ENCODE measurements around the gene ZYX. TPM values are rescaled to one million over a fixed set of nuclear protein-coding genes. Genes with fewer than 3 reads are reported as not detected.

The ZYX gene
- total RNA-seq, 1 experiment from 2014 or later, result 179 TPM

GRCh38 chr7:143415742-143416397, 34.7 kb downstream of the ZYX start (continued):
- TF ChIP-seq, protein P1, sequence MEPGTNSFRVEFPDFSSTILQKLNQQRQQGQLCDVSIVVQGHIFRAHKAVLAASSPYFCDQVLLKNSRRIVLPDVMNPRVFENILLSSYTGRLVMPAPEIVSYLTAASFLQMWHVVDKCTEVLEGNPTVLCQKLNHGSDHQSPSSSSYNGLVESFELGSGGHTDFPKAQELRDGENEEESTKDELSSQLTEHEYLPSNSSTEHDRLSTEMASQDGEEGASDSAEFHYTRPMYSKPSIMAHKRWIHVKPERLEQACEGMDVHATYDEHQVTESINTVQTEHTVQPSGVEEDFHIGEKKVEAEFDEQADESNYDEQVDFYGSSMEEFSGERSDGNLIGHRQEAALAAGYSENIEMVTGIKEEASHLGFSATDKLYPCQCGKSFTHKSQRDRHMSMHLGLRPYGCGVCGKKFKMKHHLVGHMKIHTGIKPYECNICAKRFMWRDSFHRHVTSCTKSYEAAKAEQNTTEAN (CRISPR knock-in tag; IDR thresholded peaks at IDR 0.05), result no peak
- TF ChIP-seq ZNF396 (CRISPR knock-in tag; IDR thresholded peaks at IDR 0.05; ENCODE audit: borderline replicate concordance) (no peak), ATF3 (CRISPR knock-in tag; conservative IDR thresholded peaks at IDR 0.05) (no peak), IRF2 (CRISPR knock-in tag; IDR thresholded peaks at IDR 0.05; ENCODE audit: borderline replicate concordance, low read depth) (no peak), NFYB (CRISPR knock-in tag; conservative IDR thresholded peaks at IDR 0.05; ENCODE audit: low read depth) (no peak)

DNA sequence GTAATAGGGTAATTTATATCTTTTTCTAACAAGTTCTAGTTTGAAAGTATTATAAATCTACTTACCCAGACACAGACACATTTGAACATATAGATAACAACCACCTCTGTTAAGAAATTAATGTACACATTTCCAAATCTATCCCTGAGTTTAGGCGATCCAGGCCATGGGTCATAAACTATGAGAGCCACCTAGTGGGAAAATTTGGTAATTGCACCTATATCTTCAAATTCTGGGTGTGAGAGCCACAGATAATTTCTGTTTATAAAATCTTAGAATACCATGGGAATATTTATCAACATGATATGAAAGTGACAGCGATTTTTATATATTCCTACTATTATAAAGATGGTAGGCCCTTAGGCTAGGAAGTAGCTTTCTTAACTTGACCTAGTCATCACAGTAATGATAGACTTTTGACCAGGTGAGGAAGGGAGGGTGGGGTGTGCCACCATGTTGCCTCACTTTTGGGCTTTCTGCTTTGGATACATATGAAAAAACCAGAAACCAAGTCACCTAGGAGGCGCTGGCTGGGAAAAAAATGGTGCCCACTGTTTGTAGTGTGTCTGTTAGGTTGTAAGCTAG, 35.5 kb downstream of the ZYX start:
- peaks cover 70% of the 10 kb centered on the region for H3K4me1 Mint-ChIP-seq
- H3K36me3 Mint-ChIP-seq, result peaks cover 29% of the 10 kb centered on the region
- no peak overlapping the region for H3K27ac Mint-ChIP-seq
- ChIA-PET CTCF (interaction anchor here (0.7 to 3.1 kb wide), 18 partner anchors 9 to 319 kb away, joined by 3 to 26 read pairs (median 4); partner anchors contain the start of gene EPHA1), POLR2A (interaction anchor here (0.6 to 1.0 kb wide), 3 partner anchors 9 to 108 kb away, joined by 3 to 4 read pairs (median 3); no protein-coding TSS in a partner anchor)
- peaks cover 16% of the 10 kb centered on the region for H3K9me3 Mint-ChIP-seq
- TF ChIP-seq, protein P2, sequence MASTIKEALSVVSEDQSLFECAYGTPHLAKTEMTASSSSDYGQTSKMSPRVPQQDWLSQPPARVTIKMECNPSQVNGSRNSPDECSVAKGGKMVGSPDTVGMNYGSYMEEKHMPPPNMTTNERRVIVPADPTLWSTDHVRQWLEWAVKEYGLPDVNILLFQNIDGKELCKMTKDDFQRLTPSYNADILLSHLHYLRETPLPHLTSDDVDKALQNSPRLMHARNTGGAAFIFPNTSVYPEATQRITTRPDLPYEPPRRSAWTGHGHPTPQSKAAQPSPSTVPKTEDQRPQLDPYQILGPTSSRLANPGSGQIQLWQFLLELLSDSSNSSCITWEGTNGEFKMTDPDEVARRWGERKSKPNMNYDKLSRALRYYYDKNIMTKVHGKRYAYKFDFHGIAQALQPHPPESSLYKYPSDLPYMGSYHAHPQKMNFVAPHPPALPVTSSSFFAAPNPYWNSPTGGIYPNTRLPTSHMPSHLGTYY (CRISPR knock-in tag; IDR thresholded peaks at IDR 0.05), result no peak
- TF ChIP-seq, protein P3, sequence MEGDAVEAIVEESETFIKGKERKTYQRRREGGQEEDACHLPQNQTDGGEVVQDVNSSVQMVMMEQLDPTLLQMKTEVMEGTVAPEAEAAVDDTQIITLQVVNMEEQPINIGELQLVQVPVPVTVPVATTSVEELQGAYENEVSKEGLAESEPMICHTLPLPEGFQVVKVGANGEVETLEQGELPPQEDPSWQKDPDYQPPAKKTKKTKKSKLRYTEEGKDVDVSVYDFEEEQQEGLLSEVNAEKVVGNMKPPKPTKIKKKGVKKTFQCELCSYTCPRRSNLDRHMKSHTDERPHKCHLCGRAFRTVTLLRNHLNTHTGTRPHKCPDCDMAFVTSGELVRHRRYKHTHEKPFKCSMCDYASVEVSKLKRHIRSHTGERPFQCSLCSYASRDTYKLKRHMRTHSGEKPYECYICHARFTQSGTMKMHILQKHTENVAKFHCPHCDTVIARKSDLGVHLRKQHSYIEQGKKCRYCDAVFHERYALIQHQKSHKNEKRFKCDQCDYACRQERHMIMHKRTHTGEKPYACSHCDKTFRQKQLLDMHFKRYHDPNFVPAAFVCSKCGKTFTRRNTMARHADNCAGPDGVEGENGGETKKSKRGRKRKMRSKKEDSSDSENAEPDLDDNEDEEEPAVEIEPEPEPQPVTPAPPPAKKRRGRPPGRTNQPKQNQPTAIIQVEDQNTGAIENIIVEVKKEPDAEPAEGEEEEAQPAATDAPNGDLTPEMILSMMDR (IDR thresholded peaks at IDR 0.05), result peak; percentile 51
- no peak for DNase-seq (ENCODE audit: low spot score)
- ATAC-seq, result no peak
- no peaks in the 10 kb centered on the region for H3K27me3 Mint-ChIP-seq (ENCODE audit: low read depth)
- H3K4me3 Mint-ChIP-seq, result no peak overlapping the region

- CTCF ChIA-PET, result interaction anchor here (0.6 to 3.1 kb wide), 16 partner anchors 10 to 1234 kb away, joined by 3 to 26 read pairs (median 4); partner anchors contain the start of gene EPHA1
- ATAC-seq, result peak; percentile 85
Measured at GRCh38 chr7:143417734-143418383, 36.7 kb downstream of the ZYX start.

More at GRCh38 chr7:143417734-143418383, 36.7 kb downstream of the ZYX start:
- peaks cover 24% of the 10 kb centered on the region for H3K9me3 Mint-ChIP-seq
- DNase-seq (ENCODE audit: low spot score), result no peak
- H3K36me3 Mint-ChIP-seq, result peaks cover 41% of the 10 kb centered on the region
- H3K27ac Mint-ChIP-seq, result peak overlapping the region; percentile 94
- H3K27me3 Mint-ChIP-seq (ENCODE audit: low read depth), result no peaks in the 10 kb centered on the region
- no peak for TF ChIP-seq ZNF671 (CRISPR knock-in tag; IDR thresholded peaks at IDR 0.05)
- TF ChIP-seq, protein P1 (CRISPR knock-in tag; IDR thresholded peaks at IDR 0.05), result no peak
- no peak for TF ChIP-seq ZNF317 (CRISPR knock-in tag; IDR thresholded peaks at IDR 0.05; ENCODE audit: borderline replicate concordance, low read depth)
- peaks cover 58% of the 10 kb centered on the region for H3K4me1 Mint-ChIP-seq
- H3K4me3 Mint-ChIP-seq, result no peak overlapping the region
- POLR2A ChIA-PET, result interaction anchor here (0.7 to 0.9 kb wide), 2 partner anchors 11 to 31 kb away, joined by 3 to 4 read pairs; no protein-coding TSS in a partner anchor

Measured in WTC11 (cell line).